Measurements from ENCODE around the gene TMEM9B. TPM values are rescaled to one million over a fixed set of nuclear protein-coding genes. Genes with fewer than 3 reads are reported as not detected.
A peak's percentile ranks its signal among the peaks of the same experiment; 100 is the strongest.
"Not testable (repeated sequence)": the region's sequence is repeated elsewhere in the genome, so short reads cannot be mapped to it uniquely, and the experiment has no call there.

Gene TMEM9B
- total RNA-seq (10 to 100 TPM; 12.8 to 23.3 (median 19.5) TPM), polyA plus RNA-seq (10 to 100 TPM; 14.7 to 39.4 TPM)

DNA sequence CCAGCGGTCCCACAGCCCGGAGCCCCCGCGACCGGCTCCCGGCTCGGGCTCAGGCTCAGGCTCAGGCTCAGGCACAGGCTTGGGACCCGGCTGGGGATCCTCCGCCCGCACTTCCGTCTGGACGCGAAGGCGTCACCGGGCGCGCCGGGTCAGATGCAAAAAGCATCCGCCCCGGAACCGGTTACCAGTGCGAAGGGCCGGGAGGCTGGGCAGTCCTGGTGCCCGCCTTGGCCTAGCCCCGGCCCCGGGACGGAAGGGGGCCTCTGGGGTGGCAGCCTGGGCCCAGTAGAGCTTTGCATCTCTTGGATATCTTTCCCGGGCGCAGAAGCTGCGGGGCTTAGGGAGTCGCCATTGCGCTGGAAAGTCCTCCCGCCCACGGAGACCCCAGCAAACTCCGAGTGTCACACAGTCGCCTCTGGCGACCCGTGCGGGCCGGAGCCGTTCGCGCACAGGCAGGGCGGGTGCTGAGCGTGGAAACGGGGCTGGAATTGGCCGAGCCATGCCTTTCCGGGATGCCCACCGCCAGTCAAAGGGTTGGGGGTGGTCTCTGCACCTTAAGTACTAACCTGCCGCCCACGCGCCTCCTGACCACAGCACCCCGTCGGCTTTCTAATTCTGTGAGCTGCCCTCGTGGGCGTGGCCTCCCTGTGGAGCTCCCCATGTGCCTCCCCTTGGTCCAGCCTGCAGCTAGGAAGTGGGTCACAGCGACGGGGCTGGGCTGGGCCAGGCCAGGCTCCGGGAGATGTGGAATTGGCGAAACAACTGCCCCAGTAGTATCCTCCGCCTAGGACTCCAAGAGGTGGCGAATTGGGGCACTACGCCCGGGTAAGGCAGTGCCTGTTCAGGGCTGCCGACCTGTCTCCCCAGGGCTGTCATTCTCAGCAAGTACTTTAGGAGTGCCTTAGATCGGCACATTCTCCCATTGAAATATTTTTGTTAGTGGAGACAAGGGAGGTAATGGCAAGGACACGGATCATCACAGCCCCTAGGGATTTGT, at the start of gene TMEM9B:
Gene TMEM9B, minus strand, starts transcription at position 119 of the 997 bp plus-strand sequence. CDS start 129 bp downstream, outside the sequence.
- TF ChIP-seq, protein P1, sequence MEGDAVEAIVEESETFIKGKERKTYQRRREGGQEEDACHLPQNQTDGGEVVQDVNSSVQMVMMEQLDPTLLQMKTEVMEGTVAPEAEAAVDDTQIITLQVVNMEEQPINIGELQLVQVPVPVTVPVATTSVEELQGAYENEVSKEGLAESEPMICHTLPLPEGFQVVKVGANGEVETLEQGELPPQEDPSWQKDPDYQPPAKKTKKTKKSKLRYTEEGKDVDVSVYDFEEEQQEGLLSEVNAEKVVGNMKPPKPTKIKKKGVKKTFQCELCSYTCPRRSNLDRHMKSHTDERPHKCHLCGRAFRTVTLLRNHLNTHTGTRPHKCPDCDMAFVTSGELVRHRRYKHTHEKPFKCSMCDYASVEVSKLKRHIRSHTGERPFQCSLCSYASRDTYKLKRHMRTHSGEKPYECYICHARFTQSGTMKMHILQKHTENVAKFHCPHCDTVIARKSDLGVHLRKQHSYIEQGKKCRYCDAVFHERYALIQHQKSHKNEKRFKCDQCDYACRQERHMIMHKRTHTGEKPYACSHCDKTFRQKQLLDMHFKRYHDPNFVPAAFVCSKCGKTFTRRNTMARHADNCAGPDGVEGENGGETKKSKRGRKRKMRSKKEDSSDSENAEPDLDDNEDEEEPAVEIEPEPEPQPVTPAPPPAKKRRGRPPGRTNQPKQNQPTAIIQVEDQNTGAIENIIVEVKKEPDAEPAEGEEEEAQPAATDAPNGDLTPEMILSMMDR (IDR thresholded peaks at IDR 0.05) = no peak
- FAIRE-seq = no peak
- no peaks in the 10 kb centered on the region for H3K36me3 ChIP-seq
- no peaks in the 10 kb centered on the region for H3K9me3 ChIP-seq
- H3K4me3 ChIP-seq = peak within 1 kb of the TSS; percentile 50 to 89 (median 73)
- intact Hi-C loops (cut with DNase I) = no loop called here
- no peaks in the 10 kb centered on the region for H3K27me3 ChIP-seq
- 0% methylated on average over 48 to 67 of the region's 67 CpGs for WGBS, 2 donors
- peaks cover 0 to 11% (median 10%) of the 10 kb centered on the region in 3 donors for H3K4me1 ChIP-seq
- H3K27ac ChIP-seq = peak within 1 kb of the TSS; percentile 88 to 100 (median 96)
- DNase-seq = peak; percentile 90 to 96 (median 92)
- ATAC-seq = peak; percentile 92 to 97 (median 94)

- WGBS, 2 donors = 79 to 85% methylated on average over 4 of the region's 4 CpGs
- intact Hi-C loops (cut with DNase I) = no loop called here
- Histone ChIP-seq H3K4me3 (no peak overlapping the region), H3K36me3 (no peaks in the 10 kb centered on the region), H3K27me3 (no peaks in the 10 kb centered on the region), H3K9me3 (no peaks in the 10 kb centered on the region), H3K27ac (no peak overlapping the region), H3K4me1 (no peaks in the 10 kb centered on the region)
- FAIRE-seq (no peak), ATAC-seq (no peak), DNase-seq (no peak)
- TF ChIP-seq, protein P1 (IDR thresholded peaks at IDR 0.05) = no peak
These were observed 49.1 kb upstream of the TMEM9B start for GRCh38 chr11:9013373-9013772.

DNA sequence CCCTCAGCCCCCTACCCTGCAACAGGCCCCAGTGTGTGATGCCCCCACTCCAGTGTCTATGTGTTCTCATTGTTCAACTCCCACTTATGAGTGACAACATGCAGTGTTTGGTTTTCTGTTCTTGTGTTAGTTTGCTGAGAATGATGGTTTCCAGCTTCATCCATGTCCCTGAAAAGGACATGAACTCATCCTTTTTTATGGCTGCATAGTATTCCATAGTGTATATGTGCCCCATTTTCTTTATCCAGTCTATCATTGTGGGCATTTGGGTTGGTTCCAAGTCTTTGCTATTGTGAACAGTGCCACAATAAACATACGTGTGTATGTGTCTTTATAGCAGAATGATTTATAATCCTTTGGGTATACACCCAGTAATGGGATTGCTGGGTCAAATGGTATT, 45.3 kb upstream of the TMEM9B start:
- intact Hi-C loops (cut with DNase I); ATAC-seq; H3K36me3 ChIP-seq; H3K9me3 ChIP-seq; H3K27ac ChIP-seq; H3K27me3 ChIP-seq; FAIRE-seq; DNase-seq; H3K4me3 ChIP-seq; H3K4me1 ChIP-seq: not testable (repeated sequence)
- 50 to 56% methylated on average over 1 of the region's 1 CpG for WGBS, 2 donors

DNA sequence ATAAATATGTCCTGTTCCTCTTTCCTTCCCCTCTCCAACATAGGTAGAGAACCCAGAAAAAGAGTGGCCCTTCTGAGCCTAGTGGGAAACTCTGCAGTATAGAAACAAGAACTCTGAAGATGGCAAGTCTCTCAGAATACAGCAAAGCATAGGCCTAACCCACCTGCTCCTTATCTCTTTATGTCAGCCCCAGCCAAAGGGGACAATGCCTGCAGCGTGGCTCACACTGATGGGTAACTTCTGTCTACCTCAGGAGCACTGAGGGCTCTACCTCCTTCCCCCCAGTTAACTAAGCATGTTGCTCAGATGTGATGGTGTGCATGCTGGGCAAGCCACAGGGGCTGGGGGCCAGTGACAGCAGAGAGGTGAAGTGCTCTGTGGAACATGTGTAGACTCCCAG, 44.4 kb upstream of the TMEM9B start:
- TF ChIP-seq, protein P1 (IDR thresholded peaks at IDR 0.05) = no peak
- no peak for ATAC-seq
- no peaks in the 10 kb centered on the region for H3K9me3 ChIP-seq
- intact Hi-C loops (cut with DNase I) = no loop called here
- no peak overlapping the region for H3K4me3 ChIP-seq
- no peak for FAIRE-seq
- H3K36me3 ChIP-seq = no peaks in the 10 kb centered on the region
- H3K27me3 ChIP-seq = no peaks in the 10 kb centered on the region
- no peak overlapping the region for H3K27ac ChIP-seq
- 68 to 75% methylated on average over 1 of the region's 1 CpG for WGBS, 2 donors
- DNase-seq = no peak
- H3K4me1 ChIP-seq = peaks cover 0 to 5% (median under 1%) of the 10 kb centered on the region in 3 donors

- Histone ChIP-seq H3K4me1 (peaks cover 0 to 9% (median 7%) of the 10 kb centered on the region in 3 donors), H3K36me3 (no peaks in the 10 kb centered on the region), H3K27me3 (peaks cover 0 to 4% (median 0%) of the 10 kb centered on the region in 4 donors), H3K27ac (no peak overlapping the region), H3K4me3 (no peak overlapping the region), H3K9me3 (no peaks in the 10 kb centered on the region)
- FAIRE-seq (no peak), DNase-seq (no peak), ATAC-seq (no peak)
- TF ChIP-seq, protein P1 (IDR thresholded peaks at IDR 0.05) = no peak
- 50 to 54% methylated on average over 3 of the region's 3 CpGs for WGBS, 2 donors
- intact Hi-C loops (cut with DNase I) = no loop called here
These were observed 43.8 kb upstream of the TMEM9B start for GRCh38 chr11:9008011-9008550.

Measured in pancreas (tissue), 10 donors.